ENCODE results near the gene LDB2. TPM values are rescaled to one million over a fixed set of nuclear protein-coding genes. Genes with fewer than 3 reads are reported as not detected.

The LDB2 gene
- total and polyA plus RNA-seq, 2 experiments from 2014 or later, result 48.6 to 80.1 TPM

- no peak for TF ChIP-seq STAT1 (IDR thresholded peaks at IDR 0.05; ENCODE audit: unreplicated experiment)
- H3K4me3 Mint-ChIP-seq, result no peak overlapping the region
- peaks cover 20% of the 10 kb centered on the region for H3K36me3 Mint-ChIP-seq (ENCODE audit: low read depth)
- peaks cover 3% of the 10 kb centered on the region for H3K27me3 Mint-ChIP-seq (ENCODE audit: insufficient read depth, low read depth, poor library complexity)
- ATAC-seq (no peak), DNase-seq (ENCODE audit: low spot score) (no peak)
- Histone ChIP-seq H4K20me1 (replicated peaks; ENCODE audit: insufficient read depth) (no peaks in the 10 kb centered on the region; the same call in 1 of the 2 replicates), H3K4me3 (no peak overlapping the region), H3K27ac (ENCODE audit: low read depth) (no peak overlapping the region), H3K4me1 (ENCODE audit: insufficient read depth) (peaks cover 16% of the 10 kb centered on the region), H3K36me3 (ENCODE audit: insufficient read depth) (no peaks in the 10 kb centered on the region), H3K9me2 (ENCODE audit: insufficient read depth) (peaks cover 4% of the 10 kb centered on the region; the same call in 1 of the 2 replicates), H3F3A (replicated peaks; ENCODE audit: low read depth) (no peaks in the 10 kb centered on the region), H3K27me3 (ENCODE audit: insufficient read depth) (no peaks in the 10 kb centered on the region), H2AFZ (no peak overlapping the region), H3K79me2 (replicated peaks; ENCODE audit: insufficient read depth) (peaks cover 50% of the 10 kb centered on the region), H3K4me2 (no peak overlapping the region)
- peaks cover 20% of the 10 kb centered on the region for H3K4me1 Mint-ChIP-seq
- no peaks in the 10 kb centered on the region for H3K9me3 Mint-ChIP-seq
- H3K27ac Mint-ChIP-seq, result no peak overlapping the region
Measured at GRCh38 chr4:16868674-16869073, 29.8 kb downstream of the LDB2 start.

- H3K27me3 Mint-ChIP-seq (ENCODE audit: insufficient read depth, low read depth, poor library complexity), result peaks cover 3% of the 10 kb centered on the region
- no peak overlapping the region for H3K4me2 ChIP-seq
- ATAC-seq, result no peak
- H3K36me3 Mint-ChIP-seq (ENCODE audit: low read depth), result peaks cover 17% of the 10 kb centered on the region
- H3F3A ChIP-seq (replicated peaks; ENCODE audit: low read depth), result 0 out of 2 replicates have a peak, but pooled peaks cover 4% of the 10 kb centered on the region
- no peak overlapping the region for H3K27ac ChIP-seq (ENCODE audit: low read depth)
- no peak for DNase-seq (ENCODE audit: low spot score)
- H3K9me3 Mint-ChIP-seq, result no peaks in the 10 kb centered on the region
- H3K4me1 Mint-ChIP-seq, result peaks cover 27% of the 10 kb centered on the region
- H3K79me2 ChIP-seq (replicated peaks; ENCODE audit: insufficient read depth), result peaks cover 46% of the 10 kb centered on the region
- H2AFZ ChIP-seq, result no peak overlapping the region
- H4K20me1 ChIP-seq (replicated peaks; ENCODE audit: insufficient read depth), result no peaks in the 10 kb centered on the region; the same call in 1 of the 2 replicates
- H3K9me2 ChIP-seq (ENCODE audit: insufficient read depth), result peaks cover 4% of the 10 kb centered on the region; the same call in 1 of the 2 replicates
- H3K27me3 ChIP-seq (ENCODE audit: insufficient read depth), result no peaks in the 10 kb centered on the region
- H3K4me1 ChIP-seq (ENCODE audit: insufficient read depth), result peaks cover 25% of the 10 kb centered on the region
- no peak overlapping the region for H3K27ac Mint-ChIP-seq
- no peaks in the 10 kb centered on the region for H3K36me3 ChIP-seq (ENCODE audit: insufficient read depth)
- no peak overlapping the region for H3K4me3 Mint-ChIP-seq
- H3K4me3 ChIP-seq, result no peak overlapping the region
- no peak for TF ChIP-seq JUNB (IDR thresholded peaks at IDR 0.05; ENCODE audit: unreplicated experiment)
- TF ChIP-seq ZNF462 (CRISPR knock-in tag; IDR thresholded peaks at IDR 0.05), result no peak
- no peak for TF ChIP-seq ETS1 (IDR thresholded peaks at IDR 0.05)
- TF ChIP-seq ZNF114 (CRISPR knock-in tag; IDR thresholded peaks at IDR 0.05), result no peak
- no peak for TF ChIP-seq CTCF (conservative IDR thresholded peaks at IDR 0.05; ENCODE audit: low read depth in 2 of 2)
- TF ChIP-seq ZNF331 (CRISPR knock-in tag; IDR thresholded peaks at IDR 0.05; ENCODE audit: low read depth), result no peak
- TF ChIP-seq EZH2 (IDR thresholded peaks at IDR 0.05; ENCODE audit: low read depth, unreplicated experiment), result no peak
- no peak for TF ChIP-seq CREB1 (CRISPR knock-in tag; IDR thresholded peaks at IDR 0.05; ENCODE audit: low read depth)
- no peak for TF ChIP-seq POLR2AphosphoS5 (IDR thresholded peaks at IDR 0.05; ENCODE audit: low read depth)
Measured at GRCh38 chr4:16867827-16868226, 30.6 kb downstream of the LDB2 start.
